GM19238 (cell line): ENCODE measurements around the gene ZCWPW2.

ENCODE experiments used
- DNase-seq: peaks from one replicate; pipeline ENCODE4 v3.0.0; 2011; ENCODE audit warnings: low spot score; ENCODE audit not compliant: insufficient read length

The ZCWPW2 gene

GRCh38 chr3:28348629-28349468 lies at the start of gene ZCWPW2, which contains the start of gene AZI2:
ZCWPW2 (plus strand) TSS chr3:28348721; CDS start chr3:28413069, 64,348 bp downstream.
AZI2 (minus strand) TSS chr3:28348824; CDS start chr3:28340617, 8,207 bp downstream.
- DNase-seq: peak; percentile 35

DNA sequence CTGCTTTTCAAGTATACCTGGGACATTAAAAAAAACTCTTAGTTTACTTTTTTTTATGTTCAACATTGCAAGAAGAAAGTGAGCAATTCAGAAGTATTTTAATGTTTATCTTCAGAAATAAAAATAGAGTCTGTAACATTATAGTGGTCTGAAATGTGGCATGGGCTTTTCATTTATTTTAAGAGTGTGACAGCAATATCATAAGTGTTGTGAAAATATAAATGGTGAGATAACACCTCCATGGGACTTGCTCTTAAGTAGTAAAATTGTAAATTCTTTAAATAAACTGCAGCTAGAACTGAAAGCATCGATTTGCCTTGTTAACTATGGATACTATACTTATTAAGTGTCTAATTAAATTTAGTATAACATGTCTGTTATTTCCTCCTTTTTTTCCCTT lies 48.8 kb upstream of the ZCWPW2 start:
- no peak for DNase-seq

GRCh38 chr3:28300345-28300962 lies 48.1 kb upstream of the ZCWPW2 start:
- DNase-seq: no peak

GRCh38 chr3:28301688-28302087 lies 46.8 kb upstream of the ZCWPW2 start:
- no peak for DNase-seq

DNA sequence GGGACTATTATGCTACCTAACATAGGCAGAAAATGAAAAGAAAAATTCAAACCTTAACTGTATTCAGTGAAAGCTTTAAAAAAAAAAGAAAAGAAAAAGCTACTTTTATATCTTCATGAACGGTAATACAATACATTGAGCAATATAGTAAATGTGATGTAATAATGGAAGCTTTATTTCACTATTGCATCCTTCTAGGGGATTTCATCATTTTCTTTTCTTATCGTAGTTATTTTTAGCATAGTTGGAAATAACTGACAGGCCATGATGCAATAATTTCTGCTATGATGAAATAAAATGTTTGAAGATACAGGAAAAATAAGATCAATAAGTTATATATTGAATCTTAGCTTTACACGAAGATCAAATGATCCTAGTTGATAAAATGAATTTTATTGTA lies 40.3 kb upstream of the ZCWPW2 start:
- DNase-seq: no peak

- DNase-seq: no peak
Observed at GRCh38 chr3:28315711-28316110, 32.8 kb upstream of the ZCWPW2 start.

DNA sequence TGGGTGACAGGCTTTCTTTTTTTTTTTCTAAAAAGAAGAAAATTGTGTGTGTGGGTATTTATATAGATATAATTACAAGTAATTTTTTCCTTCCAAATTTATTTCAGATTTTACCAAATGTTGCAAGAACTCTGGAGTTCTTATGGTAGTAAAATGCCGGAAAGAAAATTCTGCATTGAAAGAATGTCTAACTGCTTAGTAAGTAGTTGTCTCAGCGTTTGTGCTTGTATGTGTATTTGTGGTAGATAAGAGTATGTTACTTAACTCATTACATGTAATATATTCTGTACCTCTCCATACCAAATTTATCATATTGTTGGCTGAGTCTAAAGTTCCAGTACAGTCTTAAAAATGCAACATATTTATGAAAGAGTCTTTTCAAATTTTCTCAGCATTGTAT lies 32.3 kb upstream of the ZCWPW2 start:
- DNase-seq: no peak

DNA sequence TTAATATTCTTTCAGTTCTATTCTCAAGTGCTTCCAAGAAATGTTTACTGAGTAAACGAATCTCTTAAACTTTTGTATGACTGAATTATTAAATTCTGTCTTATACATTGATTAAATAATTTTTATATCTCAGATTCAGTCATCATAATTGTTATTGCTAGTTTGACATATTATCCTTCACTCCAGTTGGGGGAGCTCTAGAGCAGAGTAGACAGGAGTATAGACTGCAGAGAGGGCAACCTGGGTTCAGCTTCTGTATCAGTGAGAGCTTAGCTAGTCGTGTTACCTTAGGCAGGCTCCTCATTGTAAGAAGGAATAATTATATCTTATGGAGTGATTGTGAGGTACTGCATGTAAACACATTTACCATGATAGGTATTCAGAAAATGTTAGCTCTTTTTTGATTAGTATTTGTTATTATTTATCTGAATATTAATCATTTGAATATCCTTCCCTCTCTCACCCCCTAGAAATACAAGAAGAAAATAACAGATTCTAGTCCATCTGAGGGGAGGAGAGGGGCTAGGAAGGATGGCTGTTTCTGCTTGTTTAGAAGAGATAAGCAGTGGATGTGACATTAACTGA lies 31.0 kb upstream of the ZCWPW2 start:
- peak; percentile 3 for DNase-seq

DNA sequence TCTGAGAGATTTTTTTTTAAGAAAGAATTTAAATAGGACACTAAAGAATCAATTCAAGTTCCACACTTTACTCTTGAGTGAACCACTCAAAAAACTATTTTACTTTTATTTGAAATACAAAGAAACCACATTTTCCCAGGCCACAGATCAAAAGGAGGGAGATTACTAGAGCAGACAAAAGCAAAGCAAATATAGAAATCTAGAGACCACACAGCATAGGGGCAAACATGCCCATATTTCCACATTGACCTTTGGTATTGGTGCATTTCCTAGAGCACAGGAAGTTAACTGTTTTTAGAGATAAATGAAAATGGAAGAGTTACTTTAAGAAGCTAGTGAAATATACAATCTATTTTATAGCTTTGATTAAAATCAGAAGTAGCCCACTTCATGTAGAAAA lies 27.5 kb upstream of the ZCWPW2 start:
- DNase-seq: no peak

- DNase-seq: no peak
Observed at GRCh38 chr3:28322464-28322863, 26.1 kb upstream of the ZCWPW2 start.

DNA sequence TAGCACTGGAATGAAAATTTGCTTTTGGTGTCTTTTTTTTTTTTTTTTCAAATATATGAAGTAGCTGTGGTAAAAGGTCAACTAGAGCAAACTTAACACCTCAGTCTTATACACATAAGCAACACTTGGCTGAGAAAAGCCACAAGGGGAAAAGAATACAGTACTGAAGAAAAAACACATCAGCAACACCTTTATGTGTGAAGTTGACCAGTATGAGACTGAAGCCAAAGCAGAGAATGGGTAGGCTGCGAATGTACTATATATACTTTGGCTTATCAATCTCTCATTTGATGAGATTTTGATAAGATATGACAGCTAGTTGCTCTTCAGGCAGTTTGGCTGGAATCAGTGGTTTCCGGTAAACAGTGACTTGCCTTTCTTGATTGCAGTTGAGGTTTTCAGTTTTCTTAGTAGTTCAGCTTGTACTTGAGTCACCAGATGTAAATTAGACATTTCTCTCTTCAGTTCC lies 22.0 kb upstream of the ZCWPW2 start:
- no peak for DNase-seq

DNA sequence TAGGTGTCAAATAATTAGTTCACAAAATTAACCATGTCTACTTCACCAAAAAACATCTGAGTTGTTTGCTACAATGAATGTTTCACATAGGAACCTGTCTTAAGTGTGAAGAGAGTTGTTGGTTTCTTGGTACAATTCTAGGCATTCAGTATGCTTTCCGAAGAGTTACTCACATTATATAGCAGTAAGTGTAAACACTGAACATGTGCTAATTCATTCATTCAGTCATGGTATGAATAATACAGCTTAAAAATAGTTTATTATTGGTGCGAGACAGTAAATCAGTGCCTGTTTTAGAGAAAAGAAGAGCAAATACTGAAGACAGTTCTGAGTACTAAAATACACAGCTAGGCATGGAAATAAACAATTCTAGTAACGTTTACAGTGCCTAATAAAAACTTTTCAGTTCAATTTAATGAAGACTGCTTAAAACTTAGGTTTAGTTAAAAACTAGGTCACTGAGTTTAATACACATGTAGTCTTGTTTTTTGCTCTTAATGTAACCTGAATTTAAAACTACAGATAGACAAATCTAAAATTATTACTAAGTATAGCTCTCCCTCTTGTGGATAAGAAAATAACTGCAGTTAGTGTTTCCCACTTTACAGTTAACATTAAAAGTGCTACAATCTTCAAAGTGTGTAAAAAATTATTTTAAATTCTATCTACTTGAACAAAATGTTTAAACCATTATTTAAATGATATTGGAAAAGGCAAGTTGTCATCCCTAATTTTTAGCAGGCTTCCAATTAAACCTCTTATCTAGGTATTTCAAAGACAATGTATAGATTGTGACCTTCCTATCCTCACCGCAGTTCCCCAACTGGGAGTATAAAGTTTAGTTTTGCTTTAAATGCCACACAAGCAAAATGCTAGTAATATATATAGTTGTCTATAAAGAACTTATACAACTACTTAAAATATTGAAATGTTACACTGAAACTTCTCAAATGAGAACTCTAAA lies 20.1 kb upstream of the ZCWPW2 start:
- no peak for DNase-seq

GRCh38 chr3:28334552-28334951 lies 14.0 kb upstream of the ZCWPW2 start:
- DNase-seq: no peak

DNA sequence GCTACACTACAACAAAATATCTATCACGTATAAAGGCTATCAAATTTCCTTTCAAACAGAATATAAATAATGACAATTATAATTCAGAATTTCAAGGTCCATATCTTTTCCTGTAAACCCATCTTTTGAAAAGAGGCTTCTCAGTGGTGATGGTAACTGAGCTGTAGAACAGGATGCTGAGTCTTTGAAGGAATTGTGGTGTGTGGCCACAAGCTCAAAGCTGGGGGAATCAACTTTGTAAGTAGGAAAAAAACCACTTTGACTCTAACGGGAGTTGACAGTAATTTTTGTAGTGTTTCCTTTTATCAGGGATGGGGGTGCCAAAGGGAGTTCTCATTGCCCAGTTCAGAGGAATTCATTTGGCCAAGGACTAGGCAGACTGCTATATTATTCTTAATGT lies 13.3 kb upstream of the ZCWPW2 start:
- DNase-seq: no peak

- no peak for DNase-seq
Observed at GRCh38 chr3:28337230-28337629, 11.3 kb upstream of the ZCWPW2 start.

GRCh38 chr3:28343144-28343543 lies 5.4 kb upstream of the ZCWPW2 start:
- DNase-seq: no peak

GRCh38 chr3:28345690-28346089 lies 2.8 kb upstream of the ZCWPW2 start:
- no peak for DNase-seq

DNA sequence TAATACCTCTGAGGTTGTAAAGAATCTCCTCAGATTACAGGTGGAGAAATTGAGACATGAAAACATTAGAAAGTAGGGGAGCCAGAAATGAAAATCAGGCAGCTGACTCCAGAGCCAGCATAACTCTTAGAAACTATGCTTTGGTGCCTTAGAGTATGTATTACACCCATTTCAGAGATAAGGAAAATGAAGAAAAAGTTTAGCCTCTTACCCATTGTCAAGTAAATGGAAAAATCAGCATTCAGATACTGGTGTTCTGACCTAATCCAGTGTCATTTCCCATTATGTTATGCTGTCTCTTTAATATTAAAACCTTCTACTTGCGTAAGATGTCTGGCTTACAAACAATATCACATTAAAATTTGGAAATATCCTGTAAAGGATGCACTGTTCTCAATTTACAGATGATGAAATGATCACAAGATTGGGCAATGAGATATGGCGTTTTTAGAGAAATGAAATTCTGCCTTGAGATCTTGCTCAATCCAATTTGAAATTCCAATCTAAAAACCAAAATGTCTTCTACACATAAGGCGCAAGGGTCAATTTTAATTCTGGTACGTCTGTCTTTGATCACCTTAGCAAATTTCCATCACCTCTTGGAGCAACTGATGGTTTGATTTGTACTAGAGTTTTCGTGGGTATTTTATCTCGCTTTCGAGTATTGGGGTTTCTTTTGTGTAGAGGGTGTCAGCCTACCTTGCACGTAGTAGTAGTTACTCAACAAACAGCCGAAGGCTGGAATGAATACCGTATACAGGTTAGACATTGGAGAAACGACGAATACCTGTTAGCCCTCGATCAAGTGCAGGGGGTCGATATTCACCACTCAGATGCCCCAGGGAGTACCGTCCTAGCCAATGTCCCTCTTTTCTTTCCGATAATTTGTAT lies 902 bp upstream of the ZCWPW2 start:
- DNase-seq: no peak

DNA sequence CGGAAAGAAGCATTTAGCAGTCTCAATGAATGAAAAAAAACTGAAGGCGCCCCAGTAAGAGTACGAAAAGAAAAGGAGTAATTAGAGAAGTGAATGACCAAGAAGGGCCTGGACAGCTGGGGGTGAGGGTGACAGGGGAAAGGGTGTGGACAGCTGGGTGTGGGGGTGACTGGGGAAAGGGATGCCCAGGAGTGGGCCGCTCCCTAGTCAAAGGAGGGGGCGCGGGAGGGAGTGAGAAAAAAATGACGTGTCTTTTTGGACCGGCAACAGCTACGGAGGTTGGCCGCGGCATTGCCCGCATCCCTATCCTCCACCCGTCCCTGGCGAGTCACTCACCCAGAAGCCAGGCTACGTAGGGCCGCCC lies 274 bp upstream of the ZCWPW2 start:
- DNase-seq: no peak

GRCh38 chr3:28349469-28350000 lies 1.0 kb downstream of the ZCWPW2 start:
- DNase-seq: no peak
